GM13976 (cell line): ENCODE results near the gene ICAM5.

Experiments used
- DNase-seq: peaks from one replicate; pipeline ENCODE4 v3.0.0; 2012; ENCODE audit warnings: low spot score
- in situ Hi-C: fragments of 300-500 bp; cut with MboI; formaldehyde crosslinking; loops from one replicate; pipeline ENCODE4 v1.12.0; 2022; ENCODE audit warnings: low sequenced_read_pairs, mixed read lengths, inconsistent platforms; ENCODE audit not compliant: unreplicated experiment
- TF ChIP-seq, protein P1 (sequence below): IDR thresholded peaks from 2 replicates; pipeline ENCODE4 v1.5.1; 2012; ENCODE audit warnings: borderline replicate concordance, mild to moderate bottlenecking; ENCODE audit not compliant: insufficient read depth; ENCODE audit errors: extremely low read depth, missing control alignments, control extremely low read depth

Gene ICAM5

DNA sequence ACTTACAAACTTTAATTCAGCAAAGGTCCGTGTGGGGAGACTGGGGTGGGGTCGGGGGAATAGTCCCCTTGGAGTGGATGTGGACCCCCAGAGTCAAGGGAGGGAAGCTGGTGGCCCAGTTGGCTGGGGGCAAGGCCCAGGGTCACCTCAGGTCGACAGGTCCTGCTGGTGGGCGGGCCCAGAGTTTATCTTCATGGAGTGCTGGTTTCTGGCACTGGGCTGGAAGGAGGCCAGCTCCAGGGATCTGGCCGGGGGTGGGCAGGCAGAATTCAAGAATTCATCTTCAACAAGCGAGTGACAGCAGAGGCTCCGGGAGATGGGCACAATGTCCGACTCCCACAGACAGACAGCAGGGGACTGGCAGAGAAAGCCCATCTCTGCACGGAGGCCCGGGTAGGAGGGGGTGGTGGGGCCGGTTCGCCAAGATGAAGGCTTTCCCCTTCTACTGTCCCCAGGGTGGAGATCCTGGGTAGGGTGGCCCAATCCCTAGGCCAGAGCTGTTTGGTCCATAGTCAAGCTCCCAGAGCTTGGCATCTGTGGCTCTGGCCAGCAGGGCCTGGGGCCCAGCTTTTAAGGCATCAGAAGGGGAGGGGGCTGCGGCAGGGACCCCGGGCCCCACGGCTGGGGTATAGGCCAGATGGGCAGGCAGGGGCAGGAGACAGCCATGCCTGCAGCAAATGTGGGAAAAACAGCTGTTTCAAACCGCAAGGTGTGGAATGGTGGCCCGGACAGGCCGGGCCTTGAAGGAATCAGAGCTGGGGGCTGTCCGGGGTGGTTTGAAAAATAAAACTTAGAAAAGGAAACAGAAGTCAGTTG, 26.7 kb downstream of the ICAM5 start:
- in situ Hi-C loops = no loop called here
- TF ChIP-seq, protein P1, sequence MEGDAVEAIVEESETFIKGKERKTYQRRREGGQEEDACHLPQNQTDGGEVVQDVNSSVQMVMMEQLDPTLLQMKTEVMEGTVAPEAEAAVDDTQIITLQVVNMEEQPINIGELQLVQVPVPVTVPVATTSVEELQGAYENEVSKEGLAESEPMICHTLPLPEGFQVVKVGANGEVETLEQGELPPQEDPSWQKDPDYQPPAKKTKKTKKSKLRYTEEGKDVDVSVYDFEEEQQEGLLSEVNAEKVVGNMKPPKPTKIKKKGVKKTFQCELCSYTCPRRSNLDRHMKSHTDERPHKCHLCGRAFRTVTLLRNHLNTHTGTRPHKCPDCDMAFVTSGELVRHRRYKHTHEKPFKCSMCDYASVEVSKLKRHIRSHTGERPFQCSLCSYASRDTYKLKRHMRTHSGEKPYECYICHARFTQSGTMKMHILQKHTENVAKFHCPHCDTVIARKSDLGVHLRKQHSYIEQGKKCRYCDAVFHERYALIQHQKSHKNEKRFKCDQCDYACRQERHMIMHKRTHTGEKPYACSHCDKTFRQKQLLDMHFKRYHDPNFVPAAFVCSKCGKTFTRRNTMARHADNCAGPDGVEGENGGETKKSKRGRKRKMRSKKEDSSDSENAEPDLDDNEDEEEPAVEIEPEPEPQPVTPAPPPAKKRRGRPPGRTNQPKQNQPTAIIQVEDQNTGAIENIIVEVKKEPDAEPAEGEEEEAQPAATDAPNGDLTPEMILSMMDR = no peak
- DNase-seq = no peak

DNA sequence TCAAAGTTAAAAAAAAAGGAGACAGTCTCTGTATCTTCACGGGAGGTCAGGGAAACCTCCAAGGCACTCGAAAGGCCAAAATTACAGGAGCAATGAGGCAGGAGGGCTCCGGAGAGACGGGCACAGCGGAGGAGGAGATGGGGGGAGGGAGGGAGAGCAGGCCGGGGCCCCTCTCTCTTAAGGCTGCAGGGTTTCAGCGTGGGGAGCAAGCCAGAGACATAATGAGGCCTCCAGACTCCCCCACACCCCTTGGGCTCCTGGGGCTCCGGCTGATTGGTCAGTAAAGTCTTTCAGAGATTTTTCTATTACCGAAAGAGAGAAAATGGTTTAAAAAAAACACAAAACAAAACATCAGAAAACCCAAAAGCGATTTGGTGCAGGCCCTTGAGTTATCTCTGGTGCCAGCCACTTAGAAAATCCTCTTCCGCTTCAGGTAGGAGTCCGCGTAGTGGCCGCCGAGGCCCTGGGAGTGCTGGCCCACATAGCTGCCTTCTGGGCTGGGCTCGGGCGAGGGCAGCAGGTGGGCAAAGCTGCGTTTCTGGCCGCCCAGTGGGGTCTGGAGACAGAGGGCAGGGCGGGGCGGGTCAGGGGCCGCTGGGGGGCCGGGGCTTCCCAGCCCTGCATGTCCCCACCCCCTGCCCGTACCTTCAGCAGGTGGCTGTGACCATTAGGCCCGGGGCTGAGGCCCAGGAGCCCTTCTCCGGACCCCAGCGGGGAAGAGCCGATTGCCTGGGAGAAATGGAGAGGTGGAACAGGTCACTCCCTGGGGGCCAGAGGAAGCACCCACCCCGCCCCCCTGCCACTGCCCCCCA, 27.5 kb downstream of the ICAM5 start:
- no peak for DNase-seq
- TF ChIP-seq, protein P1 = no peak
- in situ Hi-C loops = no loop called here

DNA sequence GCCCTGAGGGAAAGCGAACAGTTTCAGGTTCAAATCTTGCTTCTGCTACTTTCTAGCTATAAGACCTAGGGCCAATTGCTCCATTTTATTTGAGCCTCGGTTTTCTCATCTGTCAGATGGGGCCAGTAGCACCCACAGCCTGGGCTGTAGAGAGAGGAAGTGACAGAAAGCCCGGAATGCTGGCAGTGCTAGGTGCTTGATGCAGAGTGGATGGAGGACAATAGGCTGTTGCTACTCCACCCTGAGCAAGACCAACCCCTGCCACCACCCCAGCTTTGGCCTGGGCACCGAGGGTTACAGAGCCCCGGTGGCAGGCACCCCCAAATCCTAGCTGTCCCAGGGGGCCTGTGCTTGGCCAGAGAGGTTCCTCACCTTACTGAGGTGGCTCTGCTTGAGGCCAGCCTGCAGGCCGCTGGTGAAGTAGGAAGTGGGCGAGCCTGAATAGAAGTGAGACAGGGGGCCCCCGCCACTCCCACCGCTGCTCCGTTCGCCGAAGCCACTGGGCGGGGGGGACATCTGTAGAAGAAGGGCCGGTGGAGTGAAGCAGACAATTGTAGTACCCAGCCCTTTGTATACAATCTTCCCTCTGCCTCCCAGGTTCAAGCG, 28.2 kb downstream of the ICAM5 start:
- DNase-seq = no peak
- TF ChIP-seq, protein P1 = no peak
- in situ Hi-C loops = no loop called here

DNA sequence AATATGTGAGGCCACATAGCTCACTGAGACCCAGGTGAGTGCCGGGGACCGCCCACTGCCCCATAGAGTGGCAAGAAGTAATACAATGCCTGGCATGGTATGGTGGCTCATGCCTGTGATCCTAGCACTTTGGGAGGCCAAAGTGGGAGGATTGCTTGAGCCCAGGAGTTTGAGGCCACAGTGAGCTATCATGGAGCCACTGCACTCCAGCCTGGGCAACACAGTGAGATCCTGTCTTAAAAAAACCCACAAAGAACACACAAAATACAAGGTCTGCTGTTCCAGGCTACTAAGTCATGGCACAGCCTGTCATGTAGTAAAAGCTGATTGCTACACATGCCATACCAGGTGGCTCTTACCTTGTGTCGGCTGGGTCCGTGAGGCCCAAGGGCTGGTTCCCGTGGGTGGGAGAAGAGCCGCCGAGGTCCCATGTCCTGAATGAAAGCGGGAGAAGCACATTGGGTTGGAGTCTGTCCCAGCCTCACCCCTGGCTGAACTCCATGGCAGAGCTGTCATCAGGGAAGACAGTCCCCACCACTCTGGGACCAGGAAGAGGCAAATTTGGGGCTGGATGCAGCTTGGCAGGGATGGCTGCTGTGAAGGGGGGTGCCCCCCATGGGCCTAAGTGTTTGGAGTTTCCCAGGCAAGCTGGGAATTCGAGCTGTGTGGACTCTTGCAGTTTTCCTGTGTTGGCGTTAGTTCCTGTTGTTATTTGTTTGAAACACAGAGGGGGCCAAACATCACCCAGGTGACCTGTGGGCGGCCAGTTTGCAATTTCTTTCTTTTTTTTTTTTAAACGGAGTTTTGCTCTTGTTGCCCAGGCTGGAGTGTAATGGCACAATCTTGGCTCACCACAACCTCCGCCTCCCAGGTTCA, 29.3 kb downstream of the ICAM5 start:
- no peak for DNase-seq
- in situ Hi-C loops = no loop called here
- TF ChIP-seq, protein P1 = no peak

DNA sequence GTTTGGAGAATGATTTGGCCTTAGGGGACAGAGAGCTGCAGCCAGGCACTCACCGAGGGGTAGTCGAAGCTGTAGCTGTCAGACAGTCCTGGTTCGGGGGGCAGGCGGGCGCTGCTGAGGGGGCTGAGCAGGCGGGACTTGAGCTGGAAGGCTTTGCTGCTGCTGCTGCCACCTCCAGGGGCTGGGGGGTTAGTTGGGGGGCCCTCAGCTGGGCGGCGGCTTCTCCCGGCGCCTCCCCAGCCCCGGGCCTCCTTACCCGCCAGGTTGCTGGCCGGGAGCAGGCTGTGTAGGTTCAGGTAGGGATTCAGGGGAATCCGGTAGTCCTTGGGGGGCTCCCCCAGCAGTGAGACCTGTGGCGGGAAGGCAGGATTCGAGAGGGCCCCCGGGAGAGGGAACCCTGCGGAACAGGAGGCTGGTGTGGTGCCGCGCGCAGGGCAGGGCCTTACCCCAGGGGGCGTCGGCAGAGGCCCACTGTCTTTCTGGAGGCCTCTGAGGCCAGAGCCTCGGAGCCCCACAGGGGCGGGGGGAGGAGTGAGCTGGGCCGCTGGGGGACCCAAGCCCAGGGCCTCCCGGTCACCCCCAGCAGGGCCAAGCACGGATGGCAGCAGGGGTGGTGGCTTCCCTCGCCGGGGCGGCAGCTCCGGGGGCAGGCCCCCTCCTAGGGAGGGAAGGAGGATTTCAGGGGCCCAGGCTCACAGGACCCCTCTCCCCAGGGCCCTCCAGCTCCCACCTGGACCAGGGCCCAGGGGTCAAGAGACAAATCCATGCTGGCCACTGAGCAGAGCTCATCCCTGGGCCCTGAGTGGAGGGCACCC, 31.1 kb downstream of the ICAM5 start:
- TF ChIP-seq, protein P1 = no peak
- in situ Hi-C loops = no loop called here
- no peak for DNase-seq
